ENCODE data around the gene VIT.

The VIT gene

DNA sequence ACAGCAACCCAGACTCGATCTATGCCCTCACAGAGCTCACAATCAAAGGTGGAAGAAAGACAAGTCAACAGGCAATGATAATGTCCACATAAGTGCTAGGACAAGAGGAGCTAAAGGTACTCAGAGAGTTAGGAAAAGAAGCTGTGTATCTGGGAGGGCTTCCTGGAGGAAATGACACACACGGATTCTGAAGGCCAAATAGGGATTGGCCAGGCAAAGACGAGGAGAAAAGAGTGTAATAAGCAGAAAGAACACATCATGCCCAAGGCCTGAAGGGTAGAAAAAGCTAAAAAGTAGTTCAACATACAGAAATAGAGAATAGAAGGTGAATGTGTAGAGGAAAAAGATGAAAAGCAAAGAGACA, 36.1 kb downstream of the VIT start:
- Histone ChIP-seq H4K20me1 (ENCODE audit: low read depth, low read length) (no peaks in the 10 kb centered on the region), H3K9me2 (replicated peaks; ENCODE audit: insufficient read depth, low read length) (no peaks in the 10 kb centered on the region), H3K9ac (ENCODE audit: low read length) (no peak overlapping the region), H3K27ac (ENCODE audit: low read depth, low read length) (no peak overlapping the region), H3K4me3 (ENCODE audit: insufficient read depth, low read length, poor library complexity, severe bottlenecking) (no peak overlapping the region), H3K4me2 (ENCODE audit: low read depth, low read length, poor library complexity, severe bottlenecking) (no peak overlapping the region), H3K27me3 (ENCODE audit: low read length) (no peaks in the 10 kb centered on the region), H3K36me3 (ENCODE audit: low read length) (no peaks in the 10 kb centered on the region), H3K9me3 (ENCODE audit: insufficient read depth, low read length) (no peaks in the 10 kb centered on the region), H2AFZ (ENCODE audit: low read depth, low read length, severe bottlenecking) (no peak overlapping the region), H3F3A (ENCODE audit: insufficient read depth) (no peaks in the 10 kb centered on the region), H3K79me2 (ENCODE audit: insufficient read depth, low read length) (no peaks in the 10 kb centered on the region)
- TF ChIP-seq CTCF (IDR thresholded peaks at IDR 0.05; ENCODE audit: insufficient read depth, low read length, poor library complexity, severe bottlenecking) (no peak), EZH2phosphoT487 (conservative IDR thresholded peaks at IDR 0.05; ENCODE audit: low read length) (no peak)

GRCh38 chr2:36733215-36733614, 36.7 kb downstream of the VIT start:
- Histone ChIP-seq H3K9me2 (replicated peaks; ENCODE audit: insufficient read depth, low read length) (no peaks in the 10 kb centered on the region), H3K9ac (ENCODE audit: low read length) (no peak overlapping the region), H3K27ac (ENCODE audit: low read depth, low read length) (no peak overlapping the region), H3F3A (ENCODE audit: insufficient read depth) (no peaks in the 10 kb centered on the region), H3K9me3 (ENCODE audit: insufficient read depth, low read length) (no peaks in the 10 kb centered on the region), H3K79me2 (ENCODE audit: insufficient read depth, low read length) (no peaks in the 10 kb centered on the region), H3K27me3 (ENCODE audit: low read length) (no peaks in the 10 kb centered on the region), H4K20me1 (ENCODE audit: low read depth, low read length) (no peaks in the 10 kb centered on the region), H3K4me2 (ENCODE audit: low read depth, low read length, poor library complexity, severe bottlenecking) (no peak overlapping the region), H2AFZ (ENCODE audit: low read depth, low read length, severe bottlenecking) (no peak overlapping the region), H3K36me3 (ENCODE audit: low read length) (no peaks in the 10 kb centered on the region), H3K4me3 (ENCODE audit: insufficient read depth, low read length, poor library complexity, severe bottlenecking) (no peak overlapping the region)
- no peak for TF ChIP-seq EZH2phosphoT487 (conservative IDR thresholded peaks at IDR 0.05; ENCODE audit: low read length)
- no peak for TF ChIP-seq CTCF (IDR thresholded peaks at IDR 0.05; ENCODE audit: insufficient read depth, low read length, poor library complexity, severe bottlenecking)

GRCh38 chr2:36734304-36734703, 37.8 kb downstream of the VIT start:
- Histone ChIP-seq H2AFZ (ENCODE audit: low read depth, low read length, severe bottlenecking) (no peak overlapping the region), H3K9me3 (ENCODE audit: insufficient read depth, low read length) (no peaks in the 10 kb centered on the region), H3K9me2 (replicated peaks; ENCODE audit: insufficient read depth, low read length) (no peaks in the 10 kb centered on the region), H3K36me3 (ENCODE audit: low read length) (no peaks in the 10 kb centered on the region), H3K27me3 (ENCODE audit: low read length) (no peaks in the 10 kb centered on the region), H3K27ac (ENCODE audit: low read depth, low read length) (no peak overlapping the region), H4K20me1 (ENCODE audit: low read depth, low read length) (no peaks in the 10 kb centered on the region), H3K79me2 (ENCODE audit: insufficient read depth, low read length) (no peaks in the 10 kb centered on the region), H3F3A (ENCODE audit: insufficient read depth) (no peaks in the 10 kb centered on the region), H3K4me2 (ENCODE audit: low read depth, low read length, poor library complexity, severe bottlenecking) (no peak overlapping the region), H3K9ac (ENCODE audit: low read length) (no peak overlapping the region), H3K4me3 (ENCODE audit: insufficient read depth, low read length, poor library complexity, severe bottlenecking) (no peak overlapping the region)
- TF ChIP-seq CTCF (IDR thresholded peaks at IDR 0.05; ENCODE audit: insufficient read depth, low read length, poor library complexity, severe bottlenecking), result no peak
- TF ChIP-seq EZH2phosphoT487 (conservative IDR thresholded peaks at IDR 0.05; ENCODE audit: low read length), result no peak

Data from SU-DHL-6 (cell line).